AG04450 (cell line): ENCODE data around the gene FAM200B. TPM values are rescaled to one million over a fixed set of nuclear protein-coding genes. Genes with fewer than 3 reads are reported as not detected.

Experiments
- CTCF ChIA-PET: fragments of 300-600, 350-600 bp; formaldehyde crosslinking; extraction: SDS; loops from one replicate; lab custom pipeline; 2022; ENCODE audit warnings: antibody characterized with exemption, inconsistent platforms; lab: Charles Lee
- POLR2A ChIA-PET: fragments of 350-600 bp; formaldehyde crosslinking; extraction: SDS; loops from one replicate; lab custom pipeline; 2021; ENCODE audit warnings: antibody characterized with exemption, inconsistent platforms; lab: Yijun Ruan, JAX
- DNase-seq: peaks from one replicate; pipeline ENCODE4 v3.0.0-alpha.2; 2011; ENCODE audit warnings: low read depth, low spot score
- H3K27ac ChIP-seq: one replicate; pipeline ENCODE4 v1.5.1; 2012; ENCODE audit warnings: low read depth, low read length, control low read depth
- H3K27me3 ChIP-seq: one replicate; pipeline ENCODE4 v1.6.0; 2012; ENCODE audit warnings: low read length; ENCODE audit not compliant: control insufficient read depth, insufficient read depth
- H3K4me3 ChIP-seq: 2 replicates; pipeline ENCODE4 v1.5.1; 2011; ENCODE audit warnings: mild to moderate bottlenecking, low read depth, low read length, control low read depth
- H3K9me3 ChIP-seq: 2 replicates; pipeline ENCODE4 v1.5.1; 2012; ENCODE audit warnings: low read length; ENCODE audit not compliant: control insufficient read depth, insufficient read depth
- polyA plus RNA-seq: library from polyadenylated mRNA; depleted of rRNA; stranded (reverse); fragments of >200 nt; gene quantifications from 2 replicates; pipeline ENCODE4 v1.2.3, GENCODE V29; 2011
- TF ChIP-seq, protein P1 (sequence below): IDR thresholded peaks from 2 replicates; pipeline ENCODE4 v1.5.1; 2011; ENCODE audit warnings: low read depth, low read length, control low read depth, inconsistent platforms

FAM200B gene
- polyA plus RNA-seq, 1 experiment = 47.3 TPM

- TF ChIP-seq, protein P1, sequence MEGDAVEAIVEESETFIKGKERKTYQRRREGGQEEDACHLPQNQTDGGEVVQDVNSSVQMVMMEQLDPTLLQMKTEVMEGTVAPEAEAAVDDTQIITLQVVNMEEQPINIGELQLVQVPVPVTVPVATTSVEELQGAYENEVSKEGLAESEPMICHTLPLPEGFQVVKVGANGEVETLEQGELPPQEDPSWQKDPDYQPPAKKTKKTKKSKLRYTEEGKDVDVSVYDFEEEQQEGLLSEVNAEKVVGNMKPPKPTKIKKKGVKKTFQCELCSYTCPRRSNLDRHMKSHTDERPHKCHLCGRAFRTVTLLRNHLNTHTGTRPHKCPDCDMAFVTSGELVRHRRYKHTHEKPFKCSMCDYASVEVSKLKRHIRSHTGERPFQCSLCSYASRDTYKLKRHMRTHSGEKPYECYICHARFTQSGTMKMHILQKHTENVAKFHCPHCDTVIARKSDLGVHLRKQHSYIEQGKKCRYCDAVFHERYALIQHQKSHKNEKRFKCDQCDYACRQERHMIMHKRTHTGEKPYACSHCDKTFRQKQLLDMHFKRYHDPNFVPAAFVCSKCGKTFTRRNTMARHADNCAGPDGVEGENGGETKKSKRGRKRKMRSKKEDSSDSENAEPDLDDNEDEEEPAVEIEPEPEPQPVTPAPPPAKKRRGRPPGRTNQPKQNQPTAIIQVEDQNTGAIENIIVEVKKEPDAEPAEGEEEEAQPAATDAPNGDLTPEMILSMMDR = no peak
- CTCF ChIA-PET = interaction anchor here (1.0 kb wide), 1 partner anchor 216 kb away, joined by 3 read pairs; no protein-coding TSS in a partner anchor
- no peak for DNase-seq
- POLR2A ChIA-PET = interaction anchor here (0.5 to 1.7 kb wide), 7 partner anchors 10 to 244 kb away, joined by 3 to 9 read pairs (median 5); partner anchors contain the start of genes FAM200B and FBXL5
- H3K4me3 ChIP-seq = no peak overlapping the region
- H3K27me3 ChIP-seq = no peaks in the 10 kb centered on the region
- H3K27ac ChIP-seq = peak overlapping the region; percentile 71
- H3K9me3 ChIP-seq = no peaks in the 10 kb centered on the region
These were observed 14.1 kb downstream of the FAM200B start for GRCh38 chr4:15695729-15696128.

DNA sequence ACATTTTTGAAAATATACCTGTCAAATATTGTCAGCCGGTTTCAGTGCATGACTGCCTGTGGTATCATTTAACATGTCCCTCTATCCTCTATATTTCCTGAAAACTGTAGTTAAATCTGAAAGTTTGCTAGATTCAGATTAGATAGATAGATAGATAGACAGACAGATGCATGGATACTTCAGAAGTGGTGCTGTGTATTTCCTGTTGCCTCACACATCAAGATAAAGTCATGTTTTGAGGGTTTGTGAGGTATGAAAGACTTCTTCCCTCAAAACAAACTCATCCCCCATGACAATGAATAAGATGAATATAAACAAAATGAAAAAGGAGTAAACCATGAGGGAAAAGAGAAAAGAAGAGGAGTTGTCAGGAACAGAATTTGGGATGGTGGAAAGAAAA, 15.2 kb downstream of the FAM200B start:
- H3K9me3 ChIP-seq = no peaks in the 10 kb centered on the region
- no peak overlapping the region for H3K4me3 ChIP-seq
- ChIA-PET POLR2A (no interaction called here), CTCF (no interaction called here)
- DNase-seq = no peak
- no peak overlapping the region for H3K27ac ChIP-seq
- no peaks in the 10 kb centered on the region for H3K27me3 ChIP-seq
- TF ChIP-seq, protein P1 = no peak

GRCh38 chr4:15702941-15703403, 21.3 kb downstream of the FAM200B start, which contains the start of gene BST1:
Gene BST1 (plus strand): TSS chr4:15703065. CDS start chr4:15703145, 80 bp downstream.
- TF ChIP-seq, protein P1 = no peak
- ChIA-PET POLR2A (interaction anchor here (0.9 kb wide), 1 partner anchor 21 kb away, joined by 4 read pairs; the partner anchor contains the start of gene FAM200B), CTCF (no interaction called here)
- no peak within 1 kb of the TSS for H3K27ac ChIP-seq
- H3K9me3 ChIP-seq = no peaks in the 10 kb centered on the region
- H3K4me3 ChIP-seq = peak within 1 kb of the TSS; percentile 62
- no peaks in the 10 kb centered on the region for H3K27me3 ChIP-seq
- DNase-seq = no peak

DNA sequence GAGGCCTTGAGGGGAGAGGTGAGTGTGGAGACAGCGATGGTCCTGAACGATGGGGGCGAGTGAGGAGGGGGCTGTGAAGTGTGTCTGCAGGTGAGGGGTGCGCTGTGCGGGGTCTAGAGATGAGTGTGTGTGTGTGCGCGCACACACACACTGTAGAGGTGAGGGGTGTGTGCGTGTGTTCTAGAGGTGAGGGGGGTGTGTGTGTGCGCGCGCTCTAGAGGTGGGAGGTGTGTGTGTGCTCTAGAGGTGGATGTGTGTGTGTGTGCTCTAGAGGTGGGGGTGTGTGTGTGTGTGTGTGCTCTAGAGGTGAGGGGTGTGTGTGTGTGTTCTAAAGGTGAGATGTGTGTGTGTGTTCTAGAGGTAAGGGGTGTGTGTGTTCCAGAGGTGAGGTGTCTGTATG, 21.8 kb downstream of the FAM200B start:
- Histone ChIP-seq H3K9me3 (no peaks in the 10 kb centered on the region), H3K27ac (no peak overlapping the region), H3K4me3 (peak overlapping the region; percentile 62), H3K27me3 (no peaks in the 10 kb centered on the region)
- ChIA-PET POLR2A (no interaction called here), CTCF (no interaction called here)
- TF ChIP-seq, protein P1 = no peak
- DNase-seq = no peak

- Histone ChIP-seq H3K27me3 (no peaks in the 10 kb centered on the region), H3K27ac (no peak overlapping the region), H3K4me3 (no peak overlapping the region), H3K9me3 (no peaks in the 10 kb centered on the region)
- TF ChIP-seq, protein P1 = no peak
- POLR2A ChIA-PET = no interaction called here
- no peak for DNase-seq
- CTCF ChIA-PET = no interaction called here
These were observed 22.5 kb downstream of the FAM200B start for GRCh38 chr4:15704129-15704528.
